ENCODE measurements around the gene GOLIM4. TPM values are rescaled to one million over a fixed set of nuclear protein-coding genes. Genes with fewer than 3 reads are reported as not detected.

Gene GOLIM4
- total and polyA plus RNA-seq, 2 of the 13 experiments (the other 11 are each of a cell fraction or from before 2014, with no cell fraction given) = 10.9 to 47.7 TPM

GRCh38 chr3:168094877-168095610, 680 bp downstream of the GOLIM4 start (continued):
- TF ChIP-seq THRA (CRISPR knock-in tag; IDR thresholded peaks at IDR 0.05; ENCODE audit: borderline replicate concordance) (peak; percentile 17; the same call in 1 of the 2 replicates), ZNF614 (CRISPR knock-in tag; IDR thresholded peaks at IDR 0.05; ENCODE audit: borderline replicate concordance) (no peak), STAG1 (CRISPR knock-in tag; IDR thresholded peaks at IDR 0.05) (no peak), TIGD3 (CRISPR knock-in tag; IDR thresholded peaks at IDR 0.05; ENCODE audit: borderline replicate concordance) (no peak), ZFP82 (CRISPR knock-in tag; IDR thresholded peaks at IDR 0.05; ENCODE audit: borderline replicate concordance) (no peak), MED8 (CRISPR knock-in tag; IDR thresholded peaks at IDR 0.05; ENCODE audit: insufficient replicate concordance) (no peak), POLR2G (IDR thresholded peaks at IDR 0.05; ENCODE audit: low read depth, low read length) (no peak; the same call in 1 of the 2 replicates), MAFK (conservative IDR thresholded peaks at IDR 0.05 in 1 of 2, IDR thresholded peaks at IDR 0.05 in 1 of 2; ENCODE audit: low read length in 2 of 2) (no peak), MLX (CRISPR knock-in tag; IDR thresholded peaks at IDR 0.05) (no peak), TSC22D2 (CRISPR knock-in tag; IDR thresholded peaks at IDR 0.05; ENCODE audit: borderline replicate concordance) (no peak), ZMYM3 (CRISPR knock-in tag; IDR thresholded peaks at IDR 0.05) (no peak), ATF7 (IDR thresholded peaks at IDR 0.05) (no peak), ATF7 (CRISPR knock-in tag; IDR thresholded peaks at IDR 0.05) (0 out of 2 replicates have a peak, but pooled peaks have one; percentile 44), NR0B2 (CRISPR knock-in tag; IDR thresholded peaks at IDR 0.05) (no peak), ZBTB4 (CRISPR knock-in tag; IDR thresholded peaks at IDR 0.05; ENCODE audit: borderline replicate concordance) (no peak), SALL2 (CRISPR knock-in tag; IDR thresholded peaks at IDR 0.05) (0 out of 2 replicates have a peak, but pooled peaks have one; percentile 23), ZBTB39 (CRISPR knock-in tag; IDR thresholded peaks at IDR 0.05) (no peak), ZNF430 (CRISPR knock-in tag; IDR thresholded peaks at IDR 0.05) (no peak), ZNF790 (CRISPR knock-in tag; IDR thresholded peaks at IDR 0.05; ENCODE audit: borderline replicate concordance) (no peak), FOXM1 (CRISPR knock-in tag; IDR thresholded peaks at IDR 0.05) (no peak)

Measured in HepG2 (cell line).